Spinal cord (tissue), 10 donors: ENCODE data around the gene IFNL3. TPM values are rescaled to one million over a fixed set of nuclear protein-coding genes. Genes with fewer than 3 reads are reported as not detected.
"Not testable (repeated sequence)": the region's sequence is repeated elsewhere in the genome, so short reads cannot be mapped to it uniquely, and the experiment has no call there.

ENCODE experiments used
- DNase-seq, 6 donors: peaks; one replicate each; pipeline versions ENCODE4 v3.0.0 to v3.0.0-alpha.2; 2013 to 2015; ENCODE audit warnings: low spot score in 6 of 6, low read depth in 4 of 6
- H3K27ac ChIP-seq: one replicate; pipeline ENCODE4 v1.5.1; 2013; ENCODE audit warnings: low read depth, low read length, control low read depth
- H3K27me3 ChIP-seq: one replicate; pipeline ENCODE4 v1.6.1; 2013; ENCODE audit warnings: low read length; ENCODE audit not compliant: control insufficient read depth, insufficient read depth
- H3K36me3 ChIP-seq: one replicate; pipeline ENCODE4 v1.6.1; 2013; ENCODE audit warnings: low read length; ENCODE audit not compliant: control insufficient read depth, insufficient read depth
- H3K4me1 ChIP-seq: one replicate; pipeline ENCODE4 v1.6.1; 2013; ENCODE audit warnings: low read length; ENCODE audit not compliant: control insufficient read depth, insufficient read depth
- H3K4me3 ChIP-seq: one replicate; pipeline ENCODE4 v1.5.1; 2013; ENCODE audit warnings: low read depth, low read length, control low read depth
- H3K9me3 ChIP-seq: one replicate; pipeline ENCODE4 v1.6.1; 2013; ENCODE audit warnings: low read length; ENCODE audit not compliant: control insufficient read depth, insufficient read depth
- WGBS: methylation state at CpG from one replicate; pipeline ENCODE4 v1.1.5; 2013; ENCODE audit warnings: missing lambda C conversion rate; ENCODE audit not compliant: insufficient coverage; 5-methylcytosine and 5-hydroxymethylcytosine counted together
- polyA plus RNA-seq, 2 donors: library from polyadenylated mRNA; unstranded; fragments of 120-200 nt; gene quantifications; one replicate each; pipeline ENCODE4 v1.2.1, GENCODE V29; 2013; ENCODE audit not compliant: insufficient read length in 2 of 2
- total RNA-seq, 2 donors: library from RNA; depleted of rRNA in 1 of 2; stranded (reverse); fragments of 120-200 nt in 1 of 2; fragments of >200 nt in 1 of 2; gene quantifications; one replicate each; pipeline versions ENCODE4 v1.2.3 to v1.2.4, GENCODE V29; 2013 to 2014
- donor health status: healthy.

IFNL3 gene
- total and polyA plus RNA-seq, 4 donors: not detected

DNA sequence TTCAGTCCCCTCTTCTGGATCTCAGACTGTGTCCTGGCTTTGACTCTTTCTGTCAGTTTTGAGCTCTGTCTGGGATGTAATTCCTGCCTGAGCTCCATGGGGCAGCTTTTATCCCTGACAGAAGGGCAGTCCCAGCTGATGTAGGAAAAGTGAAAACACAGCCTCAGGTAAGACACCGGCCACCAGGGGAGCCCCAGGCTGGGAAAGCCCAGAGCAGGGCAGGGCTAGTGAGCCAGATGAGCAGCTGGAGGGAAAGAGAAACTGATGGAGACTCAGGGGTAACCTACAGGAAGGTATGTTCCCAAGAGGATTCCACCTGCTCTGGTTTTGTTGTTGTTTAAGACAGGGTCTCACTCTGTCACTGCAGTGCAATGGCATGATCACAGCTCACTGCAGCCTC is 360 bp upstream of the IFNL3 start:
- H3K36me3 ChIP-seq, H3K27ac ChIP-seq, H3K4me3 ChIP-seq, H3K9me3 ChIP-seq, DNase-seq: not testable (repeated sequence)
- peaks cover 30% of the 10 kb centered on the region for H3K27me3 ChIP-seq
- no CpG with 5 or more reads among the region's 1 CpG for WGBS
- peaks cover 17% of the 10 kb centered on the region for H3K4me1 ChIP-seq

DNA sequence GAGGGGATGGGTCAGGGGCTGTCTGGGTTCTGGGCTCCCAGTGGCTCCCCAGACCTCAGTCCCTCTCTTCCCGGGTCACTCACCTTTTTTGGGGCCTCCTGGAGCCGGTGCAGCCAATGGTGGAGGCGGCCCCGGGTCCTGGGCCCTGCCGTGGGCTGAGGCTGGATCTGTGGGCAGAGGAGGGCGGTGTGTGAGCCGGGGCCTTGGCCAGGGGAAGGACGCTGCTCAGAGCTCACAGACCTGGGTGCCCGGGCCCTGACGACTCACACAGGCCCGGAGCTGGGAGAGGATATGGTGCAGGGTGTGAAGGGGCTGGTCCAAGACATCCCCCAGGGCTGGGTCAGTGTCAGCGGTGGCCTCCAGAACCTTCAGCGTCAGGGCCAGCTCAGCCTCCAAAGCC is 1.1 kb downstream of the IFNL3 start:
- H3K4me3 ChIP-seq, H3K36me3 ChIP-seq, H3K27ac ChIP-seq, DNase-seq, H3K9me3 ChIP-seq: not testable (repeated sequence)
- Histone ChIP-seq H3K27me3 (peaks cover 19% of the 10 kb centered on the region), H3K4me1 (peaks cover 17% of the 10 kb centered on the region)
- 88% methylated on average over 7 of the region's 13 CpGs for WGBS

- H3K4me3 ChIP-seq: no peak overlapping the region
- no peaks in the 10 kb centered on the region for H3K4me1 ChIP-seq
- H3K27me3 ChIP-seq: peaks cover 4% of the 10 kb centered on the region
- H3K36me3 ChIP-seq: no peaks in the 10 kb centered on the region
- DNase-seq: no peak
- H3K27ac ChIP-seq: no peak overlapping the region
- WGBS: 91% methylated on average over 3 of the region's 7 CpGs
- H3K9me3 ChIP-seq: no peaks in the 10 kb centered on the region
These were observed 4.4 kb downstream of the IFNL3 start for GRCh38 chr19:39240421-39240820.

DNA sequence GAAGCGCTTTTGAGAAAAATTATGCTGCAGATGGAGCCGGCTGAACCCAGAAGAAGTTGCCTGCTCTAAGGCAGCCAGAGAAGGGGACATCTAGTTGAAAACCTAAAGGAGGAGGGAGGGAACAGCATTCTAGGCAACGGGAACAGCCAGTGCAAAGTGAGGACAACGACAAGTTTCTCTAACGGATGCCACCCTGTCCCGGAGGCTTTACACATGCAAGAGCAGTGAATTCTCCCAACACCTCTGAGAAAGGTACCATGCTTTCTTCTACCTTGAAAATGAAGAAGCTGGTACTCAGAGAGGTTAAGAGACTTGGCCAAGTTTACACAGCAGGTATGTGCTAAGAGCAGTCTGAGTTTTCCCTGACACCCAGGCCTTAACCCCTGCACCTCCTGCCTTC is 5.9 kb downstream of the IFNL3 start:
- no peak overlapping the region for H3K27ac ChIP-seq
- no peaks in the 10 kb centered on the region for H3K36me3 ChIP-seq
- H3K4me1 ChIP-seq: no peaks in the 10 kb centered on the region
- DNase-seq: no peak
- 89% methylated on average over 3 of the region's 6 CpGs for WGBS
- no peak overlapping the region for H3K4me3 ChIP-seq
- peaks cover 4% of the 10 kb centered on the region for H3K27me3 ChIP-seq
- no peaks in the 10 kb centered on the region for H3K9me3 ChIP-seq

GRCh38 chr19:39238209-39238608 is 6.6 kb downstream of the IFNL3 start:
- DNase-seq: no peak
- Histone ChIP-seq H3K4me3 (no peak overlapping the region), H3K9me3 (no peaks in the 10 kb centered on the region), H3K27ac (no peak overlapping the region), H3K36me3 (no peaks in the 10 kb centered on the region), H3K4me1 (no peaks in the 10 kb centered on the region), H3K27me3 (peaks cover 4% of the 10 kb centered on the region)
- 80% methylated on average over 5 of the region's 6 CpGs for WGBS

DNA sequence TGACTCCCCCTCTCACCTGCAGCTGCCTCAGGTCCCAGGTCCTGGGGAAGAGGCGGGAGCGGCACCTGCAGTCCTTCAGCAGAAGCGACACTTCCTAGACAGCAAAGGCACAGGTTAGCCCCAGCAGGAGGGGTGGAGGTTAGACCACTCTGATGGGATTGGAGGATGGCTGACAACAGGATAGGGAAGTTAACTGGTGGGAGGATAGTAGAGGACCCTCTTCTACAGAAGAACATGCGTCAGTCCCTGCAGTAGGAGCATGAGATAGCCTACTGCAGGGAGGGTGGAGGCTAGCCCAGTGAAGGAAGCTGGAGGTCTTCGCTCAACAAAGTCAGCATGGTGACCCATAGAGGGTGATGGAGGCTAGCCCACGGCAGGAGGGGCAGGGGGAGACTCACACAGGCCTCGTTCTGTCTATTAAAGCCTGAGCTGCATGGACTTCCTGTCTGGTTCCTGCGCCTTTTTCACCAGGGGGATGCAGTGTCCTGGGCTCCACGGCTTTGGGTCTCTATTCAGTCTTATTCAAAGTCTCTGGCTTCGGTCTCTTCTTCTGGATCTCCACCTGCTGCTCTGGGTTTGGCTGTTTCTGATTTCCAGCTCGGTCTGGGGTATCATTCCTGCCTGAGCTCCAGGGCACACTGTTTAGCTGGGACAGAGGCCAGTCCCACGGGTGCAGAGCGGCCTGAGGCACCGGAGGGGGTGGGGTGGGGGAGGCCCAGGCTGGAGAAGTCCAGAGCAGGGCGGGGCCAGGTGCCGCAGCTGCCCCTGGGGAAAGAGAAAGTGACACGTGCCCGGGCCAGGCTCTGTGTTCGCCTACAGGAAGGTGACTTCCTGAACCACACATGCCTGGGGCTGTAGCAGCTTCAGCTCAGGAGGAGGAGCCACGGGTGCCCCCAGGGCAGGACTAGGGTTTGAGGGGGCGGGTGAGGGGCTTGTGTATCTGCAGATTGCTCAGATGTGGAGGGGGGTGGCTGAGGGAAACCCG is 7.3 kb downstream of the IFNL3 start:
- H3K36me3 ChIP-seq: no peaks in the 10 kb centered on the region
- no peaks in the 10 kb centered on the region for H3K4me1 ChIP-seq
- H3K27ac ChIP-seq: no peak overlapping the region
- 54% methylated on average over 21 of the region's 22 CpGs for WGBS
- H3K4me3 ChIP-seq: no peak overlapping the region
- DNase-seq: no peak
- no peaks in the 10 kb centered on the region for H3K9me3 ChIP-seq
- peaks cover 4% of the 10 kb centered on the region for H3K27me3 ChIP-seq

DNA sequence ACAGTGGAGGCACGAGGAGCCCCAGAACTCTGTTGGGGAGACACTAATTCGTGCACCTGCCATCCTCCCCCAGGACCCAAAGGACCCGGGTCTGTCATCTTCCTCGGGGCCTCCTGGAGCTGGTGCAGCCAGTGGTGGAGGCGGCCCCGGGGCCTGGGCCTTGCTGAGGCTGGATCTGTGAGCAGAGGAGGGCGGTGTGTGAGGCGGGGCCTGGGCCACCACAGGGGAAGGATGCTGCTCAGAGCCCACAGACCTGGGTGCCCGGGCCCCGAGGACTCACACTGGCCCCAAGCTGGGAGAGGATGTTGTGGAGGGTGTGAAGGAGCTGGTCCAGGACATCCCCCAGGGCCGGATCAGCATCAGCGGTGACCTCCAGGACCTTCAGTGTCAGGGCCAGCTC is 8.3 kb downstream of the IFNL3 start:
- H3K27me3 ChIP-seq: peaks cover 4% of the 10 kb centered on the region
- H3K27ac ChIP-seq: no peak overlapping the region
- no peaks in the 10 kb centered on the region for H3K9me3 ChIP-seq
- no peaks in the 10 kb centered on the region for H3K4me1 ChIP-seq
- H3K4me3 ChIP-seq: no peak overlapping the region
- DNase-seq: no peak
- WGBS: 76% methylated on average over 9 of the region's 12 CpGs
- H3K36me3 ChIP-seq: no peaks in the 10 kb centered on the region

GRCh38 chr19:39232708-39233107 is 12.1 kb downstream of the IFNL3 start:
- Histone ChIP-seq H3K4me1 (no peaks in the 10 kb centered on the region), H3K4me3 (no peak overlapping the region), H3K27ac (no peak overlapping the region), H3K9me3 (no peaks in the 10 kb centered on the region), H3K27me3 (peaks cover 2% of the 10 kb centered on the region), H3K36me3 (no peaks in the 10 kb centered on the region)
- no peak for DNase-seq
- 95% methylated on average over 5 of the region's 5 CpGs for WGBS

- no peaks in the 10 kb centered on the region for H3K9me3 ChIP-seq
- no peaks in the 10 kb centered on the region for H3K36me3 ChIP-seq
- H3K4me1 ChIP-seq: no peaks in the 10 kb centered on the region
- peaks cover 2% of the 10 kb centered on the region for H3K27me3 ChIP-seq
- DNase-seq: no peak
- WGBS: 86% methylated on average over 1 of the region's 2 CpGs
- H3K4me3 ChIP-seq: no peak overlapping the region
- no peak overlapping the region for H3K27ac ChIP-seq
These were observed 14.6 kb downstream of the IFNL3 start for GRCh38 chr19:39230096-39230764.
